Right renal cortex interstitium (tissue), 3 donors: ENCODE results near the gene WDR5B. TPM values are rescaled to one million over a fixed set of nuclear protein-coding genes. Genes with fewer than 3 reads are reported as not detected.
A peak's percentile ranks its signal among the peaks of the same experiment; 100 is the strongest.

Experiments used
- DNase-seq, 3 donors: peaks; one replicate each; pipeline ENCODE4 v3.0.0-alpha.2; 2013; ENCODE audit warnings: low read depth in 3 of 3, low spot score in 2 of 3
- polyA plus RNA-seq, 3 donors: library from polyadenylated mRNA; unstranded; fragments of 120-200 nt; gene quantifications; one replicate each; pipeline ENCODE4 v1.2.1, GENCODE V29; 2013; ENCODE audit not compliant: insufficient read length in 3 of 3

Gene WDR5B
- polyA plus RNA-seq, 3 donors = 10.8 to 12.2 (median 10.8) TPM

DNA sequence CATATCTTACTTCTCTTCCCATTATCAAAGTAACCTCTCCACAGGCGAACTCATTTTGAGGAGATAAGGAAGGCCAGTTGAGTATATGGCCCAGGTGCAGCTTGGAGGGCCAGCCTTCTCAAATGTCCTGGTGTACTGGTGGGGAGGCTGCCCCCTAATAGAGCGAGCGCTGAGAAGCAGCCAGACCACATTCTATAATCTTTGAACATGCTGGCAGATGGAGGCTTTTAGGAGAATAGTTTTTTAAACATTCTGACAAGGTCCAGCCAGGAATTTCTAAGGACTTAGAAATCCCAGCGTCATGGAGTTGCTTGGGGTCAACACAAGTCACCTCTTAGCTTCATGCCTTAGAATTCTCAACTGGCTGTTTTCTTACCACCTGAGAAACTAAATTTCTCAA is 5.8 kb downstream of the WDR5B start:
- DNase-seq = no peak

DNA sequence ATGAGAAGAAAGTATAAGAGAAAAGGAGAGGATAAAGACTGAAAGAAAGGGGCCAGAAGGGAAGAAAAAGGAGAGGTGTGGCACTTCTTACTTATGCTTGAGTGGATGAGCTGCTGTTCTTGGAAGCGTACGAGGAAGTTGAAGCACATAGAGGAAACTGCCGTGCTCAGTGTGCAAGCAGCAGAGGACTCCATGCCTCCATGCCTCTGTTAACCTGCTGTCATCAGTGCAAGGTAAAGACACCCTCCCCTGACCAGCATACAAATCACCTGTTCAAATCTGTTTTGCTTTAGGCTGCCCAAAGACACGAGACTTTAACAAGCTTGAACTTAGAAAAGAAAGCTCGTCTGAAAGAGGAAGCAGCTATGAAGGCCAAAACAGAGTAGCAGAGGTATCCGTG is 6.4 kb downstream of the WDR5B start:
- no peak for DNase-seq

DNA sequence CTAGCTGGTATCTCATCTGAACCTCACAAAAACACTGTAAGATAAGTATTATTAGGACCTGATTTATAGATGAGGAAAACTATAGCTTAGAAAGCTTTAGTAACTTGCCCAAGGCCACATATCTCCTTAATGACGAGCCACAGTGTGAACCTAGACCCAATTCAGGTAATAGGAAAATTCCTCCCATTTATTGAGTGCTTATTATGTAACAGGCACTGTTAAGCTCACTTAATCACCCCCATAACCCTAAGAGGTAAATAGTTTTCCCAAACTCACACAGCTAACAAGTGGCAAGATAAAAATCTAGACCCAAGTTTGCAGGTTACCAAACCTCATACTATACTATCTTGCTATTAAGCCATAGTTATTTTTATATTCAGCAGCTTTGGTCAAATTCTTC is 7.9 kb downstream of the WDR5B start:
- DNase-seq = no peak

DNA sequence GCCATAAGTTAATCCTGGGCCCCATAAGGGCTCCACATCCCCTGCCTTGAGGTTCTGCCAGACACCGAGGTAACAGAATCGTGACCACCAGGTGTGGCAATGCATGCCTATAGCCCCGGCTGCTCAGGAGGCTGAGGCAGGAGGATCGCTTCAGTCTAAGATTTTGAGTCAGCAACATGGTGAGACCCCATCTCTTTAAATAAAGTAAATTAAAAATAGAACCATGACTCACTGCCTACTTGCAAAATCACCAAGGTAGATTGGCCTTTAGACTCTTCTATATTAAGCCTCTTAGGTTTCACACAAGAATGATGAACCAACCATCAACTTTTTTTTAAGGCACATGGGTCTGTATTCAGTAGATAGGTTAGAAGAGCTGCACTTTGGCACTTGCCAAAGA is 9.7 kb downstream of the WDR5B start:
- DNase-seq = no peak

DNA sequence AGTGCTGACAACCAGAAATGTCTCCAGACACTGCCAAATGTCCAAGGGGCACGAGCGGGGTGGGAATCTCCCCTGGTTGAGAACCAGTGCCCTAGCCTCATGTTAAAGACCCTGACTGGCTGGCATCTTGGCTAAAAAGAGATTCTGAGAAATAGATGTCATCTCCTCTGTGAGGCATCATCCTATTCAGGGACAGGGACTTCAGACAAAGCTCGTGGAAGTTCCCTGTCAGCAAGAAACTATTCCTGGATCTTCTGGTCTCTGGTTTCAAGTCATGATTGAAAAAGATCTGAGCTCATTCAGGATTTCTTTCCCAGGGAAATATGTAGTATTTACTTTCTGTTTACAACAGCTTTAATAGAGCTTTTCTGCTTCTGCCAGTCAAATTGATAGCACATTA is 10.8 kb downstream of the WDR5B start:
- no peak for DNase-seq

DNA sequence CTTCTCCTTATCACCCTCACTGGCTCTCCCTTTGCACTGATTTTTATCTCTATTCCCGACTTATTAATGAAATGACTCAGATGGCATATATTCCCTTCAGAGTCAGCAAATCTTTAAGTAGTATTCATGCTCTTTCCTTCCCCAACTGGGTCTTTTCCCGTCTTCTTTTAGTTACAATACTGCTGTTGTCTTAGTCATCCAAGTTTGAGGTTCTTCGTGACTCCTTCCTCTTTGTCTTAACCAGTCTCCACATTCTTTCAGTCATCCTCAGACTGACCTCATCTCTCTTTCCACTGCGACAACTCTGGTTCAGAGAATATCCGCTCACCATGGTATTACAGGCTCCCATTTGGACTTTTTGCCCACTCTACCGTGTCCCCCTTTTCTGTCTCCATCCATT is 12.4 kb downstream of the WDR5B start:
- no peak for DNase-seq

DNA sequence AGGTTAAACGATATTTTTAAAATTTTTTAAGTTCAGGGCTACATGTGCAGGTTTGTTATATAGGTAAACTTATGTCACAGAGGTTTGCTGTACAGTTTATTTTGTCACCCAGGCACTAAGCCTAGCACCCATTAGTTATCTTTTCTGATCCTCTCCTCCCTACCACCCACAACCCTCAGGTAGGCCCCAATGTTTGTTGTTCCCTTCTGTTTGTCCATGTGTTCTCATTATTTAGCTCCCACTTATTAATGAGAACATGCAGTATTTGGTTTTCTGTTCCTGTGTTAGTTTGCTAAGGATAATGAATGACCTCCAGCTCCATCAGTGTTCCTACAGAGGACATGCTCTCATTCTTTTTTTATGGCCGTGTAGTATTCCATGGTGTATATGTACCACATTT is 16.9 kb downstream of the WDR5B start:
- no peak for DNase-seq

DNA sequence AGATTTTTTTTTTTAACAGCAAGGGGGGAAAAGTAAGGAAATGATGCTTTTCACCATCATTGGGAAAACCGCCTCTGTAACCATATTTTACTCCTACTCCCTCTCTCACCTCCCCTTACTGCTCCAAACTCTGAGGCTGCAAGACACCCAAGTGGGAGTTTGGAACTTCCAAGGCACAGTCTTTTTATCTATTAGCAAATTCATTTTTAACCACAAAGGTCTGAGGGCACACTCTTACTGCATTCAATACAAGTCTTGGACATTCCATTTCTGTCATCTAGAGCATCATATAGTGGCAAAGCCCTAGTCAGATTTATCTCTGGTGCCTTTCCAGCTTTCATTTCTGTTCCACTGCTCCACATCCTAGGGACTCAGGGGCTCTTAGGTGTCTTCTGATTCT is 18.7 kb downstream of the WDR5B start:
- no peak for DNase-seq

DNA sequence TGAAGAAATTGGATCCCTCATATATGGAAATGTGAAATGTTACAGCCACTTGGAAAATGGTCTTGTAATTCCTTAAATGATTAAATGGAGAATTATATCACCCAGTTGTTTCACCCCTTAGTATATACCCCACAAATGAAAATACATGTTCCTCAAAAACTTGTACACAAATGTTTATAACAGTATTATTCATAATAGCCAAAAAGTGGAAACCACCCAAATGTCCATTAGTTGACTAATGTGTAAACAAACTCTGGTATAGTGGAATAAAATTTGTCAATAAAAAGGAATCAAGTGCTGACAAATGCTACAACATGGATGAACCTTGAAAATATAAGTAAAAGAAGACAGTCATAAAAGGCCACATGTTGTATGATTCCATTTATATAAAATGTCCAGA is 19.4 kb downstream of the WDR5B start:
- no peak for DNase-seq

DNA sequence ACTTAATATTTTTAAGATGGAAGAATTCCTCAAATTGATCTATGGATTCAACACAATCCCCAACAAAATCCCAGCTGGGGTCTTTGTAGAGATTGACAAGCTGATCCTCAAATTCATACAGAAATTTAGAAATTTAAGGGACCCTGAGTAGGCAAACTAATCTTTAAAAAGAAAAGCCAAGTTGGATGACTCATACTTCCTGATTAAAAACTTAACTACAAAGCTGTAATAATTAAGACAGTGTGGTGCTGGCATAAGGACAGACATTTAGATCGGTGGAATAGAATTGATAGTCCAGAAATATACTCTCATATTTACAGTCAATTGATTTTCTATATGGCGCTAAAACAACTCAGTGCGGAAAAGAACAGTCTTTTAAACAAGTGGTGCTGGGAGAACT is 20.3 kb downstream of the WDR5B start:
- DNase-seq = no peak

DNA sequence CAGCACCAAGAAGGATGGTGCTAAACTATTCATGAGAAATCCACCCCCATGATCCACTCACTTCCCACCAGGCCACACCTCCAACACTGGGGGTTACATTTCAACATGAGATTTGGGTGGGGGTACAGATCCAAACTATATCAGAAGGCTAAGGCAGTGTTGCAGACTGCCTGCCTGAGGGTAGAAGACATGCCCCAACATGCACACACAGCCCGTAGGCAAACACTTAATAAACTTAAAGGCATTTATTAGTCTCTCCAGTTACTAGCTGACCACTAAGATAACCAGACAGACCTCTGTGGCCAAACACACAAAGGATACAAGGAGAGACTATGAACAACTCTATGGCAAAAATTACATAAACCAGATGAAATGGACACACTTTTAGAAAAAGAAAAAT is 21.7 kb downstream of the WDR5B start:
- no peak for DNase-seq

DNA sequence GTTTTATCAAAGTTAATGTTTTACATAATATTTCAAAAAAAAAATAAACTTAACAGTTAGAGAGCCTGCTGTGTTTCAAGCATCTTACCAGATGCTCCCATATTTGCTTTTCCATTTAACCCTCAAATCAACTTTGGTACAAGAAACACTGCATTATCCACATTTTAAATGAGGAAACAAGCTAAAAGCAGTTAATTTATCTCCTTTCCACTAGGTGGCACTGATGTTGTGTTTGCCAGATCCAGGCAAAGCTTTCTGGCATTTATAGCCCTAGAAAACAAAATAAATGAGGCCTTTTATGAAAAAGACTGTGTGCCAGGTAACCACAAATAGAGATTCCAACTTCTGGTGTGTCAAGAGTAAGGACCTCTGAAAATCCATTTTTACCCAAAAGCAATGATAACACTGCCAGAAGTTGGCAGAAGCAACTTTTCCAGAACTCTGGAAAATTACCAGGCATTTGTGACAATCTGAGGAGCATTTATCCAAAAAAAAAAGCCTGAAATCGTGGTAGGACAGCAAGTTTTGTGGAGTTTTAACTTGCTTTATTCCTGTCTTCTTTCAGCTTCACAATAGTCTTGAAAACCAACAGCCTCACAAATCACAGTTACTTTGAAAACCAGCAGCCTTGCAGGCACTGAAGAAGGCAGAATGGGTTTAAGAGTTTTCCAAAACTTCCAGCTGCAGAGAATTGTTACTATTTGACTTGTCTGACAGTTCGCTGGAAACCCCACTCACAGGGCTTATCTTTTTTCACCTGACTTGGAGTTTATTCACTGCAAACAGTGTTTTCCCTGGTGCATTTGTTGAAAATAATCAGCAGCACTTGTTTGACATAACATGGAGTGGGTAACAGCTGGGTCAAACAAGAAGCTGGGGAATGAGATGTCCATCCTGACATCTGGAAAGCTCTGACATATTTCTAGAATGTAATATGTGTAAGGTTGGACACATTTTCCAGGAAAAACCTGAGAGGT is 22.7 kb downstream of the WDR5B start:
- peak in 1 of 3 donors; percentile 15 for DNase-seq

DNA sequence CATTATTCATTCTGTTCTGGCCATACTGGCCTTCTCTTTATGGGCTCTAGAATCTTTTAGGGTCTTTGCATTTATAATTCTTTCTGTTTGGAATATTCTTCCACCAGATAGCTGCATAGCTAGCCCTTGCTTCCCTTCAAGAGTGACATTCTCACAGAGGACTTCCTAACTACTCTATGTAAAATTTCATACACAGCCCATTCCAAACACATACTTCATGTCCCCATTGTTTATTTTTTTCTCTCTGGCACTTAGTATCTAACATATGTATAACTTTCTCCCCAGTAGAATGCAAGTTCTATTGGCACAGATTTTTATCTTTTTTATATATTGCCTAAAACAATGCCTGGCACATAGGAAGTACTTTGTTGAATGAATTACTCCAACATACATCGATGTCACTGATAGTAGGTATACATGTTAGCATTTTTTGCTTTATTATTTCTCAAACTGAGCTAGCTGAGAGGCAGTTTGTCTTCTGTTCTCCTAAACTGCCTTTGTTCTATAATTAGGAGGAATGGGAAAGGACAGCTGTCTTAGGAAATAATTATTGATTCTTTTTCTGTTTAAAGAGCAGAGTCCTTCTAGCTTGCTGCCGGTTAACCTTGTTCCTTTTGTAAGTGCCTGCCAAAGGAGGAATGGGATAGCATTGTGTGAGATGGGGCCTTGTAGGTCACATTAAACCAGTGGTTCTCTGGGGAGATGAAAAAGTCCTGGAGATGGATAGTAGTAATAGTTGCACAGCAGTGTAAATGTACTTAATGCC is 24.0 kb downstream of the WDR5B start:
- DNase-seq = no peak

DNA sequence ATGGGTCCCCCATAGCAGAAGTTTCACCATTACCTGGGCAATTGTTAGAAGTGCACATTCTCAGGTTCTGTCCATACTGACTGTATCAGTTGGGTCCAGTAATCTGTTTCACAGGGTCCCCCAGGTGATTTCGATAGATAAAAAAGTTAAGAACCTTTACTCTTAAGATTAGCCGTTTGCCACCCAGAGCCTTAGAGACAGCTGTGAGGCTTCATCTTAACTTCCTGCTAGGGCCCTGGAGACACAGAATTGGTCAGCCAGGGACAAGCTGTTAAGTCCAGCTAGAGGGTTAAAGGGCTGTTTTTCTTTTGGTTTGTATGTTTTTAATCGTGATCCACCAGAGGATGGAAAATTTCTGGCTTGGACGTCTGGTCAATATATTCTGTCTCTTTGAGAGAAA is 25.2 kb downstream of the WDR5B start:
- DNase-seq = no peak

DNA sequence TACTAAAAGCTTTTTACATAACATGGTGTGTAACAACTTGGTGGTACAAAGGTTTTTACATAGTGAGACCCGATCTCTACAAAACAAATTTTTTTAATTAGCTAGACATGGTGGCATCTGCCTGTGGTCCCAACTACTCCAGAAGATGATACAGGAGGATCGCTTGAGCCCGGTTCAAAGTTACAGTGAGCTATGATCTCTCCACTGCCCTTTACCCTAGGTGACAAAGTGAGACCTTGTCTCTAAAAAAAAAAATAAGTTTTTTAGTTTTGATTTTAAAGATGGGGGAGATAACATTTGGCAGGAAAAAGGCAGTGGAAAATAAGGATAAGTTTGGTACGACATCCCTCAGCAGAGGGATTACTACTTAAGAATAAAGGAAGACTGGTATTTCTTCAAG is 26.0 kb downstream of the WDR5B start:
- no peak for DNase-seq

DNA sequence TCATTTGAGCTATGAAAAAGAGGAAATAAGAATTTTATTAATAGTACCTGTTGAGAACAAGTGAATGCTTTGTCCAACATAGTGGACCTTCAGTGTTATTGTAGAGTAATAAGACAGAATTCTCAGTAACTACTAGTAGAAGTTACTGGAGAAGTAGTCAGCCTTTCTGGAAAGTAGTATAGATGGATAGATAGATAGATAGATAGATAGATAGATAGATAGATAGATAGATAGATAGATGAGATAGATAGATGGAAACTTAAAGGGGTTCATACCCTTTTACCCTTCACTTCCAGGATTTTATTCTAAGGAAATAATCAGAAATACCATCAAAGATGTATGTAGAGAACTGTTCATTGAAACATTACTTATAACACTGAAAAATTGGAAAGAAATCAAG is 26.7 kb downstream of the WDR5B start:
- no peak for DNase-seq

DNA sequence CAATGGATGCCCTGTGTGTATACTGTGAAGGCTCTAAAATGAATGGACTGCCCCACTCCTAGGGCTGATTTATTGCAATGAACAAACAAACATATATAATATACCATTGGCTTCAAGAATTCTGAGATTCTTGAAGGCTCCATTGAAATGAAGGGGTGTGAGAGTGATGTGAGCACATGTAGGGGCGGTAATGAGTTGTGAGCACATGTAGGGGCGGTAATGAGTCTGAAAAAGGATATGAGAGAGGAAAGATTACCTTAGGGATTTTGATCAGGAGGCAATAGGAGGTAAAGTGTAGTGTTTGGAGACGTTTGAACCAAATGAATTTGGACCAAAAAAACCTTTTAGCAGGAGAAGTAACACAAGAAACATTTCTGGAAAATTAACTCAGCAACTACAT is 28.2 kb downstream of the WDR5B start:
- no peak for DNase-seq

DNA sequence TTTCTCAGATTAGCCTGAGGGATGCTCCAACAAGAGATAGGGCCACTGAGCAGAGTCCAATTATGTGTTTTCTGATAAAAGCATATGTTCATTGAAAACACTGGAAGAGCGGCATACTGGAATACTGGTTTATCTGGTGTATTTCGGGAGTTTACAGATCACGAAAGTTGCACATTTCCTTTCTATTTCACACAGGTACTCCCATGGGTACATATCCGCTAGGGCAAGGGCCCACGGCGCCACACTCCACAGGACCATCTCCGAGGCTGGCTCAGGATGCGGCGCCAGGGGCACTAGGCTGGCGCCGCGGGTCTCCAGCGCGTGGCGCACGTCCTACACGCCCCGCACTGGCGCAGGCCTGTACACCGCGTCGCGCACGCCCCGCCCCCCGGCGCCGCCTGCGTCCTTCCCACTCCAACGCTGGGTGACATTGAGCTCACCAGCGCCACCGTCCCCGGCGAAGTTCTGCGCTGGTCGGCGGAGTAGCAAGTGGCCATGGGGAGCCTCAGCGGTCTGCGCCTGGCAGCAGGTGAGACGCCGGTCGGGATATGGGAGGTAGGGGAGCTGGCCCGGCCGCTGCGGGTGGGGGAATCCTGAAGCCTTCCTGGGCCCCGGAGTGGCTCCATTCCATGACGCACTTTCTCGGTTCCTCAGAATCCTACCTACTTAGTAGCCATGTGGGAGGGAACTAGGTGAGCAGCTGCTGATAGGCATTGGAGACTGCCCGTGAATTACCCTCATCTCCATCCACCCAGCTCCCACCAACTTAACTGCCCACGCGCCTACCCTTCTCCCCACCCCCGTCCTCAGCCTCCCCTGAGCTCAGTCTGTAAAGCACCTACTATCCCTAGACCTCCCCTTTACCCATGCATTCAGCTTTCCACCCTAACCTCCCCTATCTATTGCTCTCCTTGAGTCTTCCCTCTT is 31.8 kb downstream of the WDR5B start, which contains the start of gene FAM162A:
FAM162A (plus strand) TSS at position 412 of the 927 bp plus-strand sequence; CDS start at position 496, 84 bp downstream.
- peak; percentile 82 to 90 (median 85) for DNase-seq

DNA sequence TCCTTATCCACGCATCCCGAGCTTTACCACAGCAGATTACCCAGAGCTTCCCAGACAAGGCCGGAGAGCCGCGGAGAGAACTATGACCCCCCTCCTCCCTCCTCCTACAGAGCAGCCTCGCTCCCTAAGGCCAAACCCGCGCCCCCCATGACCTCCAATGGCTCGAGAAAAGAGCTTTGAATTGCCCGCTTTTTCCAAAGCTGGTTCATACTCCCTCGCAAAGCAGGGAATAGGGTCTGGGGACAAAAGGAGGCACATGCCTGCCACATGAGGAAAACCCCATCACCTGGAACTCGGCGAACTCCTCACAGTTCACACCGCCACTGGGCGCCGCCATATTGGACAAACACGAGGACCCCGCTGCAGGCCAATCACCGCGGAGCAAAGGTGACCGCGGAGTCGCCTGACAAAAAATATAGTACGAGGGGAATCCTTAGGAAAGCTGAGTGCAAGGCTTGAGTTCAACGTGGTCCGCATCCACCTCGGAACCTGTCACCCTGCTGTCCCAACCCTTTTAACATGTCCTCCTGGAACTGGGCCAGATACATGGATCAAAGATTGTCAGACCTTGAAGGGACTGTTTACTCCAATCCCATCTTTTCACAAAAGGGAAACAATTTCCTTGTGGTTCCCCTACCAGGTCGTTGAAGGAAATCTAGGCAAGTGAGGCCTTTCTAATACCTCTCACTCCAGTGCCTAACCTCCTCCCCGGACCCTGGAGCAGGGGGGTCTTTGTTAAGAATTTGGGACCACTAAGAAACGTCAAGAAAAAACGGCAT is 32.8 kb downstream of the WDR5B start, which contains the start of gene MIX23:
MIX23 (minus strand) TSS at position 344 of the 779 bp plus-strand sequence; CDS start at position 337, 7 bp downstream.
- DNase-seq = peak; percentile 72 to 80 (median 80)

DNA sequence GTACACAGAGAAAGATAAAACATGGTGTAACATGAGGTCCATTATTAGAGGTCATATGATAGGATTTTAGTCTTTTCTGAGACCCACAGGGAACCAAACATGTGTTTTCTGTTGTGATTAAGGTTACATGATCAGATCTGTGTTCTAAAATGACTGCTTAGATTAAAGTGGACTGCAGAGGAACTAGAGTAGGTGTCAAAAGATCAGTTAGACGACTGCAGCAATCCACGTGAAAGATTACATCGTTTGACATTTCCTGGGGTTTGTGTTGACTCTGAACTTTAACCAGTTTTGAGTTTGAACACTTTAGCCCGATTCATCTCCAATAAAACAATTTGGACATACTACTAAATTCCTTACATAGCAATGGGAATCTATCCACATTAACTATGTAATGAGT is 37.9 kb downstream of the WDR5B start:
- no peak for DNase-seq
